NCI-H146 treated with DMSO at 0.1 percent for 48 hours (cell line): ENCODE measurements around the gene HTT.

Source experiments
- DNase-seq: peaks from one replicate; lab custom pipeline; 2025; ENCODE audit not compliant: unreplicated experiment; lab: John Stamatoyannopoulos, UW

HTT gene

DNA sequence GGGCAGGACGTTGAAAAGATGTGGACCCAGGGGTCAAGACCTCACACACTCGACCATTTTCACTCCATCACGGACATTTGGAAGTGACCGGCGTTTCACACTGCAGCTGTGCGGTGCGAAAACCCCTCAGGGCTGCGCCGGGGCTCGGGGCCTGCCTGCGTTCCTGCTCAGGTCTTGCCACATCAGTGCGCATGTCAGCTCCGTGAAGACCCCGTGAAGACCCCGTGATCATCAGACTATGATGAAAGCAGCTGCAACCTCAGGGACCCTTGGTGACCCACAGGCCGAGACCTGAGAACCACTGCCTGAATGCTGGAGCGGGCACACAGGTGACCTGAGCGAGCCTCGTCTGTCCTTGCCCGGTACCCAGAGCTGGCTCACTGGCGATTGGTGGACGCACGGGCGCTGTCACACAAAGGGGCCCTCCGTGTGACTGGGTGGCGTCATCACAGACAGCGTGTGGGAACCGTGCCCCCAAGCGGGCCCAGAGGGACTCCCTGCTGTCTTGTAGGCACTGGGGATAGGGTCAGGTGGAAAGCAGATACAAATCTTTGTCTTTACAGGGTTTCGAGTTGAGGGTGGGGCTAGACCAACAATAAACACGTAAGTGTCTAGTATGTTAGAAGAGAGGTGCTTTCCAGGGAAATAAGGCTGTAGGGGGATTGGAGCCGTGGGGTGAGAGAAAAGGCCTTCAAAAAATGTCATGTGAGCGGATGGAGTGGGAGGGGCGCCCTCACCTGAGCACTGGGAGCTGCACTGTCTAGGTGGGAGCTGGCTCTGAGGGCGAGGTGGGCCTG lies 187.1 kb downstream of the HTT start:
- no peak for DNase-seq

DNA sequence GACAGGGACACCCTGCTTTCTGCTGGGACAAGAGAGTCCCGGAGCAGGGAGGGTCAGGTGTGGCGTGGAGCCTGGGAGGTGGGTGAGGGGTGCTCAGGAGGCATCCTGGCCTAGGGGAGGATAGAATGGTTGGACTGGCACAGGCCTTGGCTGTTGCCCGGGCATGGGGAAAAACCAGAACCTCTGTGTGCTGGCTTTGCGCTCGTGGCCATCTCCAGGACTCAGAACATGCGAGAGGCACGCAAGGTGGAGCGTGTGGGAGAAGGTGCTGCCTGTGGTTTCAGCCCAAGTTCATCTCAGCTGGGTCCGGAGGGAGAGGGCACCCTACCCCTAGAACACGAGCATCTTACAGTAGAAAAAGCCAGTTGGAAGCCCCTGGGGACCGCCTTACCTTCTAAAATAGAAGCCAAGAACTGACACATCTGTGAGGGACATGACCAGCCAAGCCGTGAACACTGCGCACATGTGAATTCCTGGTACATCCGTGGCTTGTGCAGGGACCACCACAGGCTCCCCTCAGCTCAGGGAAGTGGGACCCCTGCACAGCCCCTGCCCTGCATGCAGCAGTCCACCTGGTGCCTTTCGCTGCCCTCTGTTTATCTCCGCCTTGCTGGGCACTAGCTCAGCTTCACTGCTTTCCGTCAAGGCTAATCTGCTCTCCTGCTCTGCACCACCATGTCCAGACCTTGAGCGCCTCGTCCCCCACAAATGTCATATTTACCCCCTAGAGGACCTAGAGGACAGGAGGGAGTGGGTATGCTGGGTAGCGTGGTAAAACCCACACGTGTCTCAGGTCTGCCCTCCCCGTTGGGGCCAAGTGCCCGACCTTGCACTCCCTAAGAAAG lies 187.9 kb downstream of the HTT start:
- no peak for DNase-seq

DNA sequence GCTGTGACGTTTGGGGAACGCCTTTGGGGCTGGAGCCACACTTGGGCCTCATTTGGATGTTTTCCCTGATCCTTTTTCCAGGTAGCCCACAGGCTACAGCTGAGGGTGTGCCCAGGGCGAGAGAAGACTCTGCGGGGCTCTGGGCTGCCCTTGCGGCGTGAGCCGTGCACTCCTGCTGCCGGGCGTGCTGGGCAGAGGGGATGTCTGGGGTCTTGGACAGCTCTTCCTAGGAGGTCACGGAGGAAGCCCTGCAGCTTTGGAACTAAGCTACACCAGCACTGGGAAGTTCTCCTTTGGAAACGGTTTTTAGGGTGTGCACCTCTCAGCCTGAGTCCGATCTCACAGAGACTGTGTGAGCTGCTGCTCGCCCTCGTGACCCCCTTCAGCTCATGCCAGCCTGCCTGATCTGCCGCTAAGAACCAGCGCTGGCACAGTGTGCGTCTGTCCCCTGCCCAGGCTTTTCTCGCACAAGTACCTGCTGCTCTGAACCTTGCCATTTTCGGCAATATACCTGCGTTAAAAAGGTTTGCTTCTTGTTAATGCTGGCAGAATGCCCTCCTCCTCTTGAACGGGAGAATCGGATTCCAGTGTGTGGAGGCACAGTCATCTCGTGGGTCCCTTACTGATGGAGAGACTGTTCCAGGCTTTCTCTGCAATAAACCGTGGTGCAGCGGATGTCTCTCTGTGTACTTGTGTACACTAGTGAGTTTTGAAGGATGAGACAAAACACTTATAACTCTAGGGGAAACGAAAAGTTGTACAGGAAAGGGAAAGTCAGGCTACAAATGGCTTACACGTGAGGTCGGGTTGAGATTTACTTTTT lies 188.8 kb downstream of the HTT start:
- no peak for DNase-seq

DNA sequence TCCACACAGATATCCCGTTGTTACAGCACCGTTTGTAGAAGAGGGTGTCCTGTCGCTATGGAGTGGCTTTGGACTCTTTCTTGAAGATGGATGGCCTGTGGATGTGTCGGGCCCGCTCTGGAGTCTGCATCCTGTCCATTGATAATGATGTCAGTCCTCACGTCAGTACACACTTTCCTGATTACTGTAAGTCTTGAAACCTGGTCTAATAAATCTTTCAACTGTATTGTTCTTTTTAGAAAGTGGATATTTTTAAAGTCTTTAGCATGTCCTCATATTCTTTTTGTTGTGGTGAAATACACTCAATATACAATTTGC lies 189.4 kb downstream of the HTT start:
- DNase-seq, result no peak

DNA sequence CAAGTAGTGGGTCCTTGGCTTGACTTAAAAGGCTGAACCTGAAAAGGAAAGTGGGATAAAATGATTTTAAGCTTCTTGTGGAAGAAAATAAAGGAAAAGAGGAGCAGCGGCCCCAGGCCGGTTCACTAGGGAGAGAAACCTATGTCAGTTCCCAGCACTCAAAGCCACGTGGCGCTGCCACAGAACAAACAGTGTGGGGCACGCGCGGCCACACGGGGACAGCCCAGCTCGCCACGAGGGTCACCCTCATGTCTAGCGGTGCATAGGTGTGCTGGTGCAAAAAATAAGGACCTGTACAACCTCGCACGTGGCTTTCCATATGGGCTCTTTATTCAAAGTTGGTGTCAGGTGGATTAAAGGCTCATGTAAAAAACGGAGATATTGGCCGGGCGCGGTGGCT lies 191.6 kb downstream of the HTT start:
- no peak for DNase-seq

DNA sequence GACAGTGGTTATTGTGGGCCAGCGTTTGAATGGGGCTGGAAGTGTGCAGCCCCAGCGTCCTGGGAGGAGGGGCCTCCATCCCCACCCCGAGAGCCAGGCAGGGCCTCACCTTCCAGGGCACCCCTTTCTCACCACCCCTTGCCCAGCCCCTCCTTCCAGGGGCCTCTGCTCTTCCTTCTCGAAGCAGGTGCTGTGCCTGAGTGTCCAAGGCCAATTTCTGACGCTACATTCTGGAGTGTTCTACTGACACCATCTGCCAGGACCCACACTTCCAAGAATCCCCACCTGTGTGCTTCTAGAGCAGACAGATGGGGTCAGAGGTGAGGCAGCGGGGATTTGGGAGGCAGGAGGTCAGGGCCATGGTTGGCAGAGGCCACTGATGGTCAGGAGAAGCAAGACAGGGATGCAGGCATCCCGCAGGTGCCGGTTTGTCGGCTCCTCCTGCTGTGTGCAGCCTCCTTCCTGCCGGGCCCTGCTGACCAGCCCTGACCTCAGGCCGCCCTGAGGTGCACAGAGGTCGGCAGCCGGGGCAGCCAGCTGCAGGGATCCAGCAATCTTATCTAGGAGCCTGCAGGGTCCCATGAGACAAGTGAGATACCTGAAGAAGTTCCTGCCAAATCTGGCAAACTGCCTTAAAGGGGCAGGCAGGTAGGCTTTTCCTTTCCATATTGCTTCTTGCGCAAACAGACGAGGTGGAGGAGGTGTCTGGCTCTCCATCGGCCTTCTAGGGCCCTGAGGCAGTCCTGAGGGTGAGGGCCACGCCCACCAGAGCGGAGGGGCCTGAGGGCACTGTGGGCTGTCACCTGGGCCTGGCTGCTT lies 193.3 kb downstream of the HTT start:
- no peak for DNase-seq

DNA sequence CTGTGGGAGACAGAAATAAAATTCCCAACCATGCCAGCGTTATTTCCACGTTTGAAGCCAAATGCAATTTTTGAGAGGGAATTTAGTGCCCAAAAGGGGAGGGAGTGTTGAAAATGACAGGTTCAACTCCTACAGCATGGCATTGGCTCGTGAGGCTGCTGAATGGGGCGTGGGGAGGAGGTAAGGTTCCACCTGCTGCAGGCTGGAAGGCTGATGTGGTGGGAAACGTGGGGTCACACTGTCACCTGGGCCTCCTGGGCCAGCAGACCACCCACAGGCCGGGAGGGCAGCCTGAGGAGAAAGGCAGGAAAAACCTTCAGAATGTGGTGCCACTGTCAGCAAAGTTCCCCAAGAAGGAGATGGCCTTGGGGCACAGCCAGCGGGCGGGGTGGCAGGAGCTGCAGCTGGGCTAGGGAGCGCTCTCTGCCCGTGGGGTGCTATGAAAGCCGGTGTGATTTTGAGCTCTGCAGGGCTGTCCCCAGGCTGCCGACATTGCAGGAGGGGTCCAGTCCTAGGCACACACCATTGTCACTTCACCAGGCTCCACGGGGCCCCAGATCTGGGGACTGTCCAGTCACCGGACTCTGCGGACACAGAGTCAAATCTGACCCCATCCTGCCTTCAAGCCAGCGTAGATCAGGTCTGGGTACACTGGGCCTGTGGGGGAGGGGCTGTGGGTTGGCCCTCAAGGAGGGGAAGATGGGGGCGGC lies 194.1 kb downstream of the HTT start:
- no peak for DNase-seq

DNA sequence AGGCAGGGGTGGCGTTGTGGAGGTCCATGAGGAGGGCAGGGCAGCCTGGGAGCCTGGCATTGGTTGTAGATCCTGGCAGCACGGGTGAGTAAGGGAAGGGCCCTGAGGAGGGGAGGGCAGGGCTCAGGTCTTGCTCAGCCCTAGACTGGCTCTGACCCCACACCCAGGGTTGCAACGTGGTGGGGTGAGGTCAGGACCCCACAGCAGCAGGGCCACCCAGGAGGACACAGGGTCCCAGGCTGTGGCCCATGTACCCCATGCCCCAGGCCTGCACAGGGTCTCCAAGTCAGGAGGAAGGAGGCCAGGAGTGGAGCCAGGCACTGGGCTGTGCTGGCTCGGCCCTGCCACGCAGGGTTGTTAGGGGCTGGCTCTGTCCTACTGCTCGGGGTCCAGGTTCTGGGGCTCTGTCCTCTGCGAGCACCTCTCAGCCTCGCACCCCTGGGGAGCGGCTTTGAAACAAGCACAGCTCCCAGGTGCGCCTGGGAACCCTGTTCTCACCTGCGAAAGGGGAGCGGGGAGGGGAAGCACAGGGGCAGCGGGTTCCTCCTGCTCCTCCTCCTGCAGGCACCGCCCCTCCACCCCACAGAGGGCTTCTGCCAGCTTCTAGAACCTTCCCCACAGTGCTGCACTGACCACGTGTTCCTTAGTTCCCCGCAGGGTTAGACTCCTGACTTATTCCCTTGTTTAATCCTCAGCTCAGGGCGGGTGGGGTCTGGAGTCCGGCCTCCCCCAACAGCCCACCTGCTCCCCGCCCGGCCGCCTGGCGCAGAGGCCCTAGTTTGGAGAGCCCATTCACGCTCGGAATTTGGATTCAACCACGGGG lies 194.8 kb downstream of the HTT start:
- no peak for DNase-seq

DNA sequence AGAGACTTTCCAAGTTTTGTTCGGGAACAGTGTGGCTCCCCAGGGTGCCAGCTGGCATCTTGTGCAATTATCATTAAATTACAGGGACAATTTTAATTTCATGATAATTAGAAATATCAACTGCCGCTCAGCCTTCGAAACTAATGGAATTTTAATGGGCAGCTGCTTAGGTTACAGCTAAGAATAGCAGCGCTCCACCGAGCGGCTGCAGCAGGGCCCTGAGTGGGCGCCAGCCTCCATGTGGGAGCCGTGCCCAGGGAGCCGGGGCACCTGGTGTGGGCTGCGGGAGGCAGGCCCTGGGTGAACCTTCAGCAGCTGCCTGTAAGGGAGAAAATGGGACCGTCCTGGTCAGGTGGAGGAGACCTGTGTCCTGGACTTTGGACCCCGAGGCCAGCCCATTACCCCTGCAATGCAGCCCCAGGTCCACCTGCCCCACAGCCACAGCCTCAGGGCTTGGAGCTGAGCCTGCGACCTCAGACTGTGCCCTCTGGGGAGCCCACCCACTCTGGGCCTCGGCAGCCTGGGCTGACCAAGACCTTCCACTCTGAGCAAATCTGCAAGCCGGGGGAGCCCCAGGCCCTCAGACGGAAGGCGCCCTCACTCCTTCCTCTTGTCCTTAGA lies 195.6 kb downstream of the HTT start:
- DNase-seq, result no peak

DNA sequence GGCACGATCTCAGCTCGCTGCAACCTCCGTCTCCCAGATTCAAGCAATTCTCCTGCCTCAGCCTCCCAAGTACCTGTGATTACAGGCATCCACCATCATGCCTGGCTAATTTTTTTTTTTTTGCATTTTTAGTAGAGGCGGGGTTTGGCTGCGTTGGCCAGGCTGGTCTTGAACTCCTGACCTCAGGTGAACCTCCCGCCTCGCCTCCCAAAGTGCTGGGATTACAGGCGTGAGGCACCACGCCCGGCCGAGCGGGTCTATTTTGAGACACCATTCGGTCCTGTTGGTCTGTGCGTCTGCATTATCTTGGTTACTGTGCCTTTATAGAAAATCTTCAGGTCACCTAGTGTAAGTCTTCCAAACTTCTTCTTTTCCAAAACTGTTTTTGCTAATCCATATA lies 196.7 kb downstream of the HTT start:
- DNase-seq, result no peak

DNA sequence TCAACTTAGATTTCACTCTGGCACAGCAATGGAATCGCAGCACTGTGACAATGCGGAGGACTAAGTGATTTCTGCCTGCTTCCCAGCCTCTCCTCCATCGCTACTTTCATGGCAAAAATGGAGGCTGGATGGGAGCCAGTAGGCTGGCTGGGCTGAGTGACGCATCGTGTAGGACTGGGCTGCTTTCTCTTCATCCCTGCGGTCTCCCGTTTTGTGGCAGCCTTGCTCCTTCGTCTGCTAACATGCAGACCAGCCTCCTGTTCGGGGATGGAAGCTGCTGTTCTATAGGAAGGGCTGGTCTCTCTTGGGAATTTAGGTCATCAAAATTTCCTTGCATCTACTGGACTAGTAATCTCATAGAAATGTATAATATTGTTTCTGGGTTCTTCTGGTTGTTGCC lies 202.5 kb downstream of the HTT start:
- DNase-seq, result no peak

DNA sequence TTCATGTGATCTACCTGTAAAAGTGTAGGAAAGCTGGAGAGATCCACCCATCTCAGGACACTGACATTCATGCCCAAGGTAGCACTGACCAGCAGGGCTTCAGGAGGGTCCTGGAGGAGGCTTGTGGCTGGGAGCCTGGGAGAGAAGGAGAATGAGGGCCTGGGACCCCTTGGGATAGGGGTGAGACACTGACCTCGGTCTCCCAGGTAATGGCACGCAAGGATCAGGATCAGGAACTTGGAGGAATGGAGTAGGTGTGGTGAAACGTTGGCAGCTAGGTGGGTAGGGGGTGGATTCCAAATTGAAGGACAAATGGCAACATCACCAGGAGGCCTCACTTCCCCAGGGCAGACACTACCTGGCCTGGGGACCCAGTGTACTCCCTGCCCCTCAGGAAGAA lies 206.0 kb downstream of the HTT start:
- no peak for DNase-seq

DNA sequence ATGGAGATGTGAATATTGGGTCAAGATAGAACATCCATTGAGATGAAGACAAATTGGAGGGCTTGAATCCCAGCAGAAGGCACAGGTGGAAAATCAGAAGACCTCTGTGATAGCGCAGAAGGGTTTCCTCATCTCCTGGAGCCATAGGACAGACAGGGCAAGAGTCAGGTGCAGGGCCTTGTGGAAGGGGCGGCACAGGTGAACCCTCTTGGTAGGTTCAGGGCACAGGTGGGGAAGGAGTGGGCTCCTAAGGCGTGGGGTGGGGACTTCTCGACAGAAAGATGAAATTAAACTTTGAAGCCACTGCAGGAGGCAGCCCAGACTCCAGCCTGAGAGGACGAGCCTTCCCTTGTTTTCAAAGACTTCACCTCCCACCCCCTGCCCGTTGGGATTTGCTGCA lies 209.0 kb downstream of the HTT start:
- no peak for DNase-seq

DNA sequence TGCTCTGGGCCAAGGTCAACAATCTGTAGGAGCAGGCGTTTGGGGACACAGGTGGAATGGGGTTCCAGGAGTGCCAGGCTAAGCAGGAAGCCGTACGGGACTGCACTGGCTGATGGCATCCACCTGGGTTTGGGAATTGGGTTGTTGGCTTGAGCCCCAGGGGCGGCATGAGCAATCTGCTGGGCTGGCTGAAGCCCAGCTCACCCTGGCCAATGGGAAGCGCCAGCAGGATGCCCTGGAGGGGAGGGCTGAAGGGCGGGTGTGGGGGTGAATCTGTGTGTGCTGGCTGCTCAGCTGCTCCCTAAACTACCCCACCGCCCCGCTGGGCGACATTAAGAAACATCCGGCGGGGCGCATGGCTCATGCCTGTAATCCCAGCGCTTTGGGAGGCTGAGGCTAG lies 209.4 kb downstream of the HTT start:
- DNase-seq, result no peak

DNA sequence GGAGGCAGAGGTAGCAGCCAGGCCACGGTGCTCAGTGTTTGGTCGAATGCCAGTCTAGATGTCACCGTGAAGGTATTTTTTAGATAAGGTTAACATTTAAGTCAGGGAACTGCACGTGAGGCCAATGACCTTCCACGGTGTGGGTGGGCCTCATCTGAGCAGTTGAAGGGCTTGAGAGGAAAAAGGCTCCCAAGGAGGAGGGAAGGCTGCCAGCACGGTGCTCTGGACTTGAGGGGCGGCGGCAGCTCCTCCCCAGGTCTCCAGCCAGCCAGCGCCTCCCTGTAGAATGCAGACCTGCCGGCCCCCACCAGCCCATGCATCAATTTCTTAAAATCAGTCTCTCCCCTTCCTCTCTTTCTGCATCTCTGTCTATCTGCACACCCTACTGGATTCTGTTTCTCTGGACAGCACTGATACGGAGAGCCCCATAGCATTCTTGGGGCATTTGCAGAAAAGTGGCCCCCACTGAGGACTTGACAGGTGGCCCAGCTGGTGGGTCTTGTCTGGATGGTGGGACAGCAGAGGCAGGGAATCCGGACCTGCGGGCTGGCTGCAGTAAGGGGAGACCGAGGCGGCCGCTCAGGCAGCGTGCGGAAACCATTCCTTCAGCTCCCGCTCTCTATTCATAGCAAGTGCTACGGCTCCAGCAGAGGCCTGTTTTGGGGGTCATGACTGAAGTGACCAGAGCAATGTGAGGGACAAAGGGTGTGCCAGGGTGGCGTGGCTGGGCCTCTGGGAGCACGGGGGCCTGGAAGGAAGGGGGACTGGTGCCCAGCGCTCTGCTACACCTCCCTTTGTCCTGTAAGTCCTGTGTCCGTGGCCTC lies 210.5 kb downstream of the HTT start:
- DNase-seq, result no peak

DNA sequence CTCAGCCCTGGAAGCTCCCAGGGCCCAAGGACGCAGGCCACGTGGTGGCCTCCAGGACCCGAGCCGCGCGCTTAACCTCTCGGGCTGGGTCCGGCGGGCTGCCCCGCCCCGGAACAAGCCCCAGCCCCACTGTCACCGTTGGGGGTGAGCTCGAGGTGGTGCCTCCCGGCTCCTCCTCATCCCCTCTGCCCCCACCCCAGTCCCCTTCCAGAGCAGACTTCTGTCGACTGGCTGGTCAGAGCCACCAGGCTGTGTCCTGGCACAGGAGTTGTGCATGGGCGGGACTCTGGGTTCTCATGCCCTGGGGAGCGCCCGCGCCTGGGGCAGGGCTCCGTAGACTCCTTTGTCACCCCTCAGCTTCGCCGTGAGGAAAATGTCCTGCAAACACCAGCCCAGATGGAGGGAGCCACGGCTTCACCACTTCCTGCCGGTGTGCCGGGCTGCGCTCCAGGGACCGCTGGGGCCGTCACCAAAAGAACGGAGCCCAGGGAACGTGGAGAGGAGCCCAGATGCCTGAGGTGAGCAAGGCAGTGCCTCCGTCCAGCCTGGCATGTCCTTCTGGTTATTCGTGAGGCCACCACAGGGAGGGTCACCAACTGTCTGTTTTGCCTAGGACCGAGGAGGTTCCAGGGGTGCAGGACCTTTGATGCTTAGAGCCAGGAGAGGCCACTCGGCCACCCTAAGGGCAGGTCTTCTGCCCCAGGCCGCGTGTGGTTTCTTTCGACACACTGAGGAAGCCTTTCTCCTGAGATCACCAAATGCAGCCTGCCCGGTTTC lies 211.3 kb downstream of the HTT start:
- DNase-seq, result no peak
